HK-2 (cell line): ENCODE measurements around the gene TTC7B.

Experiments used
- DNase-seq: peaks from one replicate; pipeline ENCODE4 v3.0.0-alpha.2; 2018; ENCODE audit not compliant: unreplicated experiment

Gene TTC7B

DNA sequence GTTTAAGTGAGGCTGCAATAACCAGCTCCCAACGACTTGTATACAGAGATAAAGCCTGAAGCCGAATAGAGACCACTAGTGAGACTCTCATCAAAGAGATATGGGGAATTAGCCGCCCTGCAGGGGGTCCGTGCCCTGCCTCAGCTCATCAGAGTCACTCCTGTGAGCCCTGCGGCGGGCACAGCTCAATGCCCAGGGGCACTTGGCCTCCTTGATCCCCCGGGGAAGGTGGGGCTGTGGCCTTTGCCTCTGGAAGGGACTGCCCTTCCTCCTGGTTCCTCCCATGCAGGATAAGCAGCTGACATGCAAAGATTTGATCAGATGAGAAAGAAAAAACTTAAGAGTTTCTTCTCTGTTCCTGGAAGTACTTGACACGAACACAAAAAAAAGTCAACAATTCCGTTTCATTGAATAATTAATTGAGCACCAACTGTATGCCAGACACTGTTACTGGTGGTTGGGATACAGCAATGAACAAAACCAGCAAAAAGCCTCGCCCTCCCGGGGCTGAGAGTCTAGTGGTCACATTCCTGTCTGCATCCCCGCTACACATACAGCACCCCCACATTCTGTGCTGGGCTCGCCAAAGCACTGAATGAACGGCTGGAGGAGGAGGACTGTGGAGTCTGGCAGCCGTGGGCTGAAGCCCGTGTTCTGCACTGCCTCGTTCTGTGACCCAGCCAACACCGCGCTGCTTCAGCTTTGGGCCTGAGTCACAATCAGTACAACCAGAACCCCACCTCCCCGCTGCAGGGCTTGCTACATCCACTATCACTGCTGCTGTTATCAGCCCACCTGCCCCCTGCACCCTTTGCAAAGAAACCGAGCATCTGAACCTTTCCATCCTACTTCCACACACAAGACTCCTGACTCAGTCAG, 10.3 kb downstream of the TTC7B start:
- no peak for DNase-seq

DNA sequence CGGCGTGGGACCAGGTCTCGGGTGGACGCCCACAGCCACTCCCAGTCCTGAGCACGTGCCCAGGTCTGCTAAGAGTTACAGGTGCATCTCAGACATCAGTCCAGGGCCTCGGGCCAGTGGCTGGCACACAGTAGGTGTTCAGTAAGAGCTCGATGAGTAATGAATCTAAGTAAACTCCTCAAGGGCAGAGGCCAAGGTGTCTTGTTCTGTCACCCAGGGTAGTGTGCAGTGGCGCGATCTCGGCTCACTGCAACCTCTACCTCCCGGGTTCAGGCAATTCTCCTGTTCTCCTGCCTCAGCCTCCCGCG, 11.2 kb downstream of the TTC7B start:
- DNase-seq, result no peak

DNA sequence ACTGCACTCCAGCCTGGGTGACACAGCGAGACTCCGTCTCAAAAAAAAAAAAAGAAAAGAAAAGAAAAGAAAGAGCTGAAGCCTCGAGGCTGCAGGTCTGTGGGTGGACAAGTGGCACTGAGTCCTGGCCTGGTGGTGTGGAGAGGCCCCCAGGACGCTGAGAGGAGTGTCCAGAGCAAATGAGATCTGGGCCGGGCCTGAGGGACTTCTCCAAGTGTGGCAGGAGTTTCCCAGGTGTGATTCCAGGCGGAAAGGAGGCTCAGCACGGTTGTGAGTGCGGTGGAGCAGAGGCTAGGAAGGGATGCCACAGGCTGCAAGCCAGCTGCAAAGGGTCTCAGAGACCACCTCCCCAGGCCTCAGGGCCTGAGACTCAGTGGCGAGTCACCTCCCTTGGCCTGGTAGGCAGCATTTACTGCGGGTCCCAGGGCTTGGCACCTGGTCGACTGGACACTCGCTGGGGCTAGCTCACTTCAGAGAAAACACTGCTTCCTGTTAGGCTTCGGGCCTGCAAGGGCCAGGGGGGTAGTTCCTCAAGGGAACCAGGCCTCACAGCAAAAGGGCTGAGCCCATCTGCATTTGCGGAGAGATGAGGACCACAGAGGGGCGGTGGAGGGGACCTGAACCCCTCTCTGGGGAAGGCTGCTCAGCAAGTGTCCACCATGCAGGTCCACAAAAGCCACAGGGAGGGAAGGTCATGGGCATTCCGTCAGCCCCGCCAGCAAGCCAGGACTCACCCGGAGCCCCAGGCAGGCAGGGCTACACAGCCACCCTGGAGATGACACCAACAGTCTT, 11.7 kb downstream of the TTC7B start:
- no peak for DNase-seq

DNA sequence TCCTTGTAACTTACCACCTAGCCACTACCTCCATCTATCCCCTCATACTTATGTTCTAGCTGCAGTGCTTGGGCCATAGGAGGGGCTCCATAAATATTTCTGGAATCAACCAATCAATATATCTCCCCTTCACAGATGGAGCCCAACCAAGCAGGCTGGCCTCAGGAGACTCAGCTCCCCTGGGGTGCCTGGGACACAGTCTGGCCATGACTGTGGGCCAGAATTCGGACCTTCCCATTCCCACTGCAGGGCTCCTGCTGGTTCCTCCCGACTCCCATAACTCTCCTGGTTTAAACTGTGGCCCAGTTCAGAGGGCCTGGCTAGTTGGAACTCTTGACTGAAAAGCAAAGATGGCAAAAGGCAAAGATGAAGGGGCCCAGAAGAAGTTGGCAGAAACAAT, 13.0 kb downstream of the TTC7B start:
- DNase-seq, result no peak

DNA sequence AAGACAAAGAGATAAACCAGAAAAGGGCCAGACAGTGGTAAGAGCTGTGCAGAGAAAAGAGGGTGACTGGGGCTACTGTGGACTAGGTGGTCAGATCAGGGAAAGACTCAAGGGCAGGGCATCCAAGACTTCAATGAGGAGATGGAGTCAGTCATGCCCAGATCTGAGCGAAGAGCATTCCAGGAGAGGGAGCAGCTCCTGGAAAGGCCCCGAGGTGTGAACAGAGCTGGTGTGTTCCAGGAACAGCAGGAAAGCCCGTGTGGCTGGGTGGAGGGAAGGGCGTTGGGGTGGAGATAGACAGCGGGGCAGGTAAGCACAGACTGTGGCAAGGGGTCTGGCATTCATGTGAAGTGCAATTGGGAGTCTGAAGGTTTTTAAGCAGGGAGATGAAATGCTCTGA, 16.8 kb downstream of the TTC7B start:
- no peak for DNase-seq

DNA sequence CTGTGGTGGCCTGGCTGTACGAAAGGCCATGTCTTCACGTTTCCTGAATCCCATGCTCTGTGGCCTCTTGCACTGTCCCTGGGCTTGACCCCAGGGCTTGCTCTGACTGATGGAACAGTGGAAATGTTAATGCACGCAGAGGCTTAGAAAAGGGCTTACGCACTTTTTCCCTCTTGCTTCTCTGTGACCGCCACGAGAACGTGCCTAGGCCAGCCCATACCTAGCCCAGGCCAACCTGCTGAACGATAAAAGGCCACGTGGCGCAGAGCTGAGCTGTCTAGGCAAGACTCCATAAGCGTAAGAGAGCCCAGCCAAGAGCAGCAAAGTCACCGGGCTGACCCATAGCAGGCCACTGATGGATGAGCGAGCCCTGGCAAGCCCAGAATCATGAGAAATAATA, 18.3 kb downstream of the TTC7B start:
- DNase-seq, result no peak

DNA sequence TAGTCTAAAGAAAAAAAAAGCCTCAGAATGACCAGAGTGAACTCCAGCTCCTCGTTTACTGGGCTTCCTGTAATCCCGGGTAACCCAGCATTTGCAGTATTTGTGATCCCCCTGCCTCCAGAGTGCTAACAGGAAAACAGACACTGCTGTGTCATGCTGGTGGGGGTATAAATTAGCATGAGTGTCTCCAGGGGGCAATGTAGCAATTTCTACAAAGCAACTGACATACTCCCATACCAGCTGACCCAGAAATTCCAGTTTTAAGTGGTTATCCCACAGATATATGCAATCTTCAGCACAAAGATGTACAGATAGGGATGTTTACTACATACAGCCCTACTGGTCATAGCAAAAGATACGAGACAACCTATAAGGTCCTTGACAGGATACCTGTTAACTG, 18.8 kb downstream of the TTC7B start:
- no peak for DNase-seq

DNA sequence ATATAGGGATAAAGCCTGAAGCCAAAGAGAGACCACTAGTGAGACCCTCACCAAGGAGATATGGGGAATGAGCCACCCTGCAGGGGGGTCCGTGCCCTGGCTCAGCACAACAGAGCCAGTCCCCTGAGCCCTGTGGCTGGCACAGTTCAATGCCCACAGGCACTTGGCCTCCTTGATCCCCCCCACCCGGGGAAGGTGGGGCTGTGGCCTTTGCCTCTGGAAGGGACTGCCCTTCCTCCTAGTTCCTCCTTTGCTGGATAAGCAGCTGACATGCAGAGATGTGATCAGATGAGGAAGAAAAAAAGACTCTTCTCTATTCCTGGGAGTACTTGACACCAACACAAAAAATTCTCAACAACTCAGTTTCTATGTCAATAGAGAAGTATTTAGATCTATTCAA, 19.9 kb downstream of the TTC7B start:
- DNase-seq, result no peak

DNA sequence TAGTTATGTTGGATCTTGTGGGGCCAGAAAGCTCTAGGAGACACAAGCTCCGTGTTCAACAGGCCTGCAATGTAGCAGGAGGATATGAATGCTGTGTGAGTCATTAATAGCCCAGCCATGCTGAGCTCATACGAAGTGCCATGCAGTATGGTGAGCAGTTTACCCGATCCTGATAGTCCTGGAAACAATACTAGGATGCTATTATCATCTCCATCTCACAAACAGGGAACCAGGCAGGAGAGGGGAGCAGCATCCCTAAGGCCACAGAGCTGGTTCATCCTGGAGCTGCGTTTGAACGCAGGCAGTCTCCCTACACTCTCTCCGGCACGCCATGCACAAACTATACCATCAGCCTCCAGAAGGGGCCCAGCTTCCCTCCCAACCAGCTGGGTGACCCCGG, 20.5 kb downstream of the TTC7B start:
- DNase-seq, result no peak

DNA sequence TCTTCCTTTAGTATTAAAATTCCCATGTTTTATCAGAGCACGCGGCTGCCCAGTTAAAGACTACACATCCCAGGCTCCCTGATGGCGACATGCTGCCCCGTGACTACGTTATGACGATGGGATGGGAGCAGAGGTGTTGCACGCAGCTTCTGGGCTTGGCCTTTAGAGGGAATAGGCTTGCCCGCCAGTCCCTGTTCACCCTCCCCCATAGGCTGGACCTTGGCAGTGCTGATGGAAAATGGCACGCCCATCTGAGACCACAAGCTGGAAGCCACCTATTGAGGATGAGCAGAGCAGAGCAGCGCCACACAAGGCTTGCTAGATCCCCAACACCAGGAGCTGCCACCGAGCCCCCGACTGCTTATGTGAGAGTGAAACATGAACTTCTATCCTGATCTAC, 24.7 kb downstream of the TTC7B start:
- no peak for DNase-seq

DNA sequence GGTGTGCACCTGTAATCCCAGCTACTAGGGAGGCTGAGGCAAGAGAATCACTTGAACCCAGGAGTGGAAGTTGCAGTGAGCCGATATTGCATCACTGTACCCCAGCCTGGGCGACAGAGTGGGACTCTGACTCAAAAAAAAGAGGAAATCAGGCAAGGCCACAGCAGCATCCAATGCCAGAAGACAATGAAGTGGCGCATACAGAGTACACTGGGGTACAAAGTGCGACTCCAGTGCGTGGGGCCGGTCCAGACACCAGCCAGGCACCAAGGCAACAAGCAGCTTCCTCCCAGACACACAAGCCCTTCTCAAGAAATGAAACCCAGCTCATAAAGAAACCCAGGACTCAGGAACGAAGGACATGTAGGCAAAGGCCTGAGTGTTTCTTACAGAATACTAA, 28.2 kb downstream of the TTC7B start:
- DNase-seq, result no peak

DNA sequence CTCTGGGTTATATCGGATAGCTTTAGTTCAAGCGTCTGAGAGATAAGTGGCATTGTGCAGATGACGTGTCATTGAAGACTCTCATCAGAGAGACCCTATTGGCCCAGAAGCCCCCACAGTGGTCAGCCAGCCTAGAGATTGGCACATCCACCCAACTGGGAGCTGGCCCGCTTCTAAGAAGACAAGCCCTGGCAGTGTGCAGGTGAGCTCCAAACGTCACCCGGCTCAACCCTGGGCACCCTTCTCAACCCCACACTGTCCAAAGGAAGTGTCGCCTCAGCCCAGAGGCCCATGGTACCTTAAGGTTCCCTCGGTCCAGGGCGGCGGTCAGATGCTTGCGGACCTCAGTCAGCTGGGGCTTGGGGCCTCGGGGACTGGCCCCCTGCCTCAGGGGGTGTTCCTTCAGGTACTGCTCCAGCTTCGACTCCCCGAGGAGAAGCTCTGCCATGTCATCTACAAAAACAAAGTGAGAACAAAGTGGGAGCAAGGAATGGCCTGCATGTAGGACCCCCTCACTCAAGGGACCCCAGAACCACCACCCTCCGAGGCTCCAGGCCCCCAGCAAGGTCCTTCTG, 30.3 kb downstream of the TTC7B start:
- DNase-seq, result no peak

DNA sequence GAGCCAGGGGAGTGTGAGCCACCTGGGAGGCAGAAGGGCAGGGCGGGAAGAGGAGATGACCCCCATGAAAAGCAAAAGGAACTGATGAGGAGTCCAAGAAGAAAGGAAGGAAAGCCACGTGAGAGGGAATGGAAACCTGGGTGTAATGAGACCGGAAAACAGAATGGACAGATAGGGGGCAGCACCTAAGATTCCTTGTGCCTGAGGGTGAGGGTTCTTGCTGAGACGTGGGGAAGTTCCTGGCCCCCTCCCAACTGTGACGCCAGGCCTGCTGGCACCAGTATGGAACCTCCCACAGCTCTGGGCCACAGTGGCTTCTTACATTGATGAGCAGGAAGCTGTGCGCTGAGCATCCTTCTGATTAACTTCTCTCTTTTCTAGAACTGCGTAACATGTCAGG, 30.8 kb downstream of the TTC7B start:
- DNase-seq, result no peak

DNA sequence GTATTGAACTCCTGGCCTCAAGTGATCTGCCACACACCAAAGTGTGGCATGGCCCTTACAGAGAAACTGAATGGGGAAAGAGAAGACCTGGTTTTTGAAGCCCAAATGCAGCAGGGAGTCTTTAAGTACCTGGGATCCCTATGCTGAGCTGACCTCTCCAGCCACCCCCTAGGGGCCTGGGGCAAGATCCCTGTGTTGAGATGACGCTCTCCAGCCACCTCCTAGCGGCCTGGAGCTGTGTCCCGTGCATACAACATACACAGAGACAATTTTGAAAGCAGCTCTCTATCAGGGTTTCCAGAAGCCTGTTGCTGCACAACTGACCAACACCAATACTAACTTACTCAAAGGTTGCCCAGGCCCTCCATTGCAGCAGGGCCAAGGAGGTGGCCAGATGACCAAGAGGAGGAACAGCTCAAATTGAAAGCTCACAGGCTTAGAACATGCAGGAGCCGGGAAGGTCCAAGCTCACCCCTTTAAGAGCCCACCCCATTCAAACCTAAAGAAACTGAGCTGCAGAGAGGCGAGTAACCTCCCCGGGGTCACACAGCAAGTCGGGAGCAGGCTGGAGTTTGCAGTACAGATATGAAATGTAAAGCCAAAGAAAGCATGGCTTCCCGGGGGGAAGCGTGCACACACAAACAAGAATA, 31.5 kb downstream of the TTC7B start:
- no peak for DNase-seq

DNA sequence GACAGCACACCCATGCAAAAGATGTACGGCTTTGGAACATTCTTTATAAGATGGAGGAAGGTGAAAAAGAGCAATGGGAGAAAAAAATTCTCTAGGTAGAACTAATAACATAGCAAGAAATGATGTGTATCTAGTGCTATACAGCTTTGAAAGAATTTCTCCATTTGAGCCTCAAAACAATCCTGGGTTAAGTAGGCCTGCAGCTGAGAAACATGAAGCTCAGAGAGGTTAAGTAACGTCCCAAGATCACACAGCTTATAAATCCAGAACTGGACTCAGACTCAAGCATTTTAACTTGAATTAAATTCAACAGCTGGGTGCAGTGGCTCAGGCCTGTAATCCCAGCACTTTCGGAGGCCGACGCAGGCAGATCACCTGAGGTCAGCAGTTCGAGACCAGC, 32.9 kb downstream of the TTC7B start:
- DNase-seq, result no peak

DNA sequence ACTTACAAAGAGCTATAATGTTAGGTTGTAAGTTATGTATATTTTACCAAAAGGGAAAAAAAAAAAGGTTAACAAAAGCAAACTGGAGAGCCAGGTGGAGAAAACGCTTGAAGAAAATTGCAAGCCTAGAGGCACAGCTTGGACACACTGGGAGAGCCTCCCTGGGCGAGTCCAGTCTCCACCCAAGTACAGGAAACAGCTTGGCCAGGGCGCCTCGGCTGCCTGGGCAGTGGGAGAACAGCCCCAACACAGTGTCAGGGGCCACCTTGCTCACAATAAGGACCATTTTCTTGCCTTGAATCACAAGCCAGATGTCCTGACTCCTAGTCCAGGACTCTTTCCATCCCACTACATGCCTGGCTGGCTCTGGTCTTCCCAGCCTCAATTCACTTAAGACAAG, 33.3 kb downstream of the TTC7B start:
- DNase-seq, result no peak

DNA sequence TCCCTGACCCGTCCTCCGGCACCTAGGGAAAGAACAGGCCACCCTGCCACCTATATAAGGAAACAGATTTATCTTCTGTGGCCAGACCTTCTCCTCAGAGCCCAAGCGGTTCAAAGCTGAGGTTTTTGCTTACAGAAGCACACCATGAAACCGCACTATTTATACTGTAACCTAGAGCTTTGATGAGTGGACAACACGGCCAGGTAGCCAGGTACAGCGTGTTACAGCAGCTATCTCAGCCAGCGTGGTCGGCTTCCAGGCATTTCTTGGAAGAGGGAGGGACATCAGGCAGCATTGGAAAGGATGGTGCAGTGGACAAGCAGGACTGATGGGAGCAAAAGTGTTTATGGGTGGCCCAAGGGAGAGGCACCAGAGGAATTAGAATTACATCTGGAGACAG, 34.4 kb downstream of the TTC7B start:
- no peak for DNase-seq

DNA sequence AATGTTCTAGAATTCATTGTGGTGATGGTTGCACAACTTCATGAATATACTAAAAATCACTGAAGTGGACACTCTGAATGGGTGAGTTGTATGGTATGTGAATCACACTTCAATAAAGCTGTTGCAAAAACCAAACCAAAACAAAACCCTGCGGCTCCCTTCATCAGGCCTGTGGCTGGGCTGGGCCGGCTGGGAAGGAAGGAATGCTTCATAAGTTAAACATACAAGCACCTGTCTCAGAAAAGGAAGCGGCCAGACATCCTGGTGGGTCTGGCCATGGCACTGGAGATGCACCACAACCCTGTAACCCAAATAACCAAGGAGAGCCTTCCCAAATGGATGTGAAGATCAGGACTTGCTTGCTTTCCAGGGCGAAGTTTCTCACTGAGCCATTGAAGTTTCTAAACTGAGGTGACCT, 34.9 kb downstream of the TTC7B start:
- DNase-seq, result no peak

DNA sequence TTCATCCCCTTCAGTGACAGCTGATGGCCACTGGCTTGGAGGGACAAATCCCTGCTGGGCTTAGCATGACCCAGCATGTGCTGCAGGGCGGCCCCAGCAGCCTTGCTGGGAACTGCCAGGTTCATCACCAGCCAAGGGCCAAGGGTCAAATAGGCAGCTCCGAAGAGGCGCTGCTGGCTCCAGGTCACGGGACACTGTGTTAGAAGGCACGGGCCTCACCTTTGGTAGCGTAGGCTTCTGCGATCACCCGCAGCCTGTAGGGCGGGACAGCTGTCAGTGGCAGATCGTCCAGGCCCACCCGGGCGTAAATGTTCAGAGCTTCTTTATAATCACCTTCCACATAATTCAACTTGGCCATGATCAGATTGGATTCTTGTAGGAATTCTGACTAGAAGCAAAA, 35.7 kb downstream of the TTC7B start:
- DNase-seq, result no peak

DNA sequence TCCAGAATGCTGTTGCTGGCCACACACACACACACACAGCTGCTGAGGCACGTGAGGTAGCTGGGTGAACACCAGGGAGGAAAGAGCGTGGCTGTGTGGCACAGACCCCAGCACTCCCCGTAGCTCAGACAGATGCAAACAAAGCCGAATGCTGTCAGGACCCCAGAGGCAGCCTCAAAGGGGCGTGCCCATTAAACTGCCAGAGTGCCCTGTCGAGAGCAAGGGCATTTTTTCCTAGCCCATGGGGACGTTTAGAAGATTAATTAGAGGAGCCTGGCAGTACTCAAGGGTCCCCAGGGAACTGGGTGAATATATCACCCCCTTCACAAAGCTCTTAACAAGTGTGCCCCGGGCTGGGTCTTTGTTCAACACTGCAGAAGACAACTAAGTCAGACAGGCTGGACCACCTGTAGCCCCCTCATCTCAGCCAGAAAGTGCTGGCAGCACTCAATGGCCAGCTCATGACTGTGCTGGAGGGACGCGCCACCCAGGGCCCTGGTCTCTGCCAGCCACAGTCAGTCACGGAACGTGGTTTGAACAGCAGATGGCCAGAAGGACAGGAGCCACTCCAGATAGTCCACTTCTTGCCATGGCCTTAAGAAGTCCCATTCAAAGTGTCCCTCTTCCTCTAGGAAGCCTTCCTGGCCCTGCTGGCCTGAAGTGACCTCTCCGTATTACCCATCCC, 37.5 kb downstream of the TTC7B start:
- no peak for DNase-seq

DNA sequence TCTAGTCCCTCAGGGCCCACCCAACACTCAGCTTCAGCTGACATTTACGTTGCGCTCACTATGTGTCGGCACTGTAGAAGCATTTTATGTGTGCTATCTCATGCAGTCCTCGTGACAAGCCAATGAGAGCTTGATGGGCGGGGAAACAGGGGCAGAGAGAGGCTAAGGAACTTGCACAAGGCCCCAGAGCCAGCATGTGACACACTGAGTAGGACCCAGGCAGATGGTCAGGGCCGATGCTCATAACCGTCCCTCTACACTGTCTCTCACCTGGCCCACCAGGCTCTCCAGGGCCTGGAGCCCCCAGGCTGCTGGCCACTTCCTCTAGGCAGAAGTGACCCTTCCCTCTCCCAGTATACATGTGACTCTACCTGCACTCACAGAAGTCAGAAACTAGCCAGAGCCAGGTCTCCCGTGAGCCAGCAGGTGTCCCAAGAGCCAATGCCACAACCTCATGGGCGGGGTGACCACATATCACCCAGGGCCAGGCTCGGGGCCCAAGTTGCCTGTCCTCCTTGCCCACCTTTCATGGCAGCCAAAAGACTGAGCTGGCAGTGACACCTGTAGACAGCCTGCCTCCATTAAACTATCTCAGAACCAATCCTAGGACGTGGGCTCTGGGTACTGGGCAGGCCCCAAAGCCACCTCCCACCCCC, 38.3 kb downstream of the TTC7B start:
- DNase-seq, result no peak

DNA sequence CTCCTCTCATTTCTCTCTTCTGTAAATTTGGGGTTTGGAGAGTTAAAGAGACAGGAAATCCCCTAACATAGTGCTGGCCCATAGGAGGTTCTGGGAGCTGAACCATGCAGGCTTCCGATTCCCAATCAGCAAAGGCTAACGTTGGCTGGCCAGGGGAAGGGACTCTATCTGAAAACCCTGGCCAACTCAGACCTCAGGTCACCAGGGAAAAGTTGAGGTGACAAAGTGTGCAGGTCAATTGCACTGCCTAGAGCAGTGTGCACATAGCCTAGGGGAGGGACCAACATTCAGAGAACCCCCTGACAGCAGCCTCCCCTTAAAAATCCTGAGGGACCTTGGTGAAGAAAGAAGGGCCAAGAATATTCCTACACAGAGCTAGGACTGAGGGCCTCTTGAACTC, 38.9 kb downstream of the TTC7B start:
- no peak for DNase-seq
